ENCODE measurements around the gene PNMA1.

Gene PNMA1

DNA sequence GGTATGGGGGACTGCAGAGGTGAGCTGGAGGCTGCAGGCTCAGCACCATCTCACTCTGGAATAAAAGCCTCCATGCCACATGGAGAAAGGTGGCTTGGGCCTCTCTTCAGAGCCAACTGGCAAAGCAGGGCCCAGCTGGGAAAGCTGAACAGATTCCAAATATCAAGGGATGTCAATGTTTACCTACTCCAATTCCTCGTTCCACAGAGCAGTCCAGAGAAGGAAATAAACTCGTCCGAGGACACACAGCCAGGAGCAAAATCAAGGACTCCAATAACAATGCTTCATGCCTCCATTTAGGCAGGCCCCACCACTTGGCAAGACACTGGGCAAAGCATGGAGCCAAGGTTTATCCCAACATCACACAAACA, 36.3 kb upstream of the PNMA1 start:
- no peak for DNase-seq

GRCh38 chr14:73749706-73750530, 35.7 kb upstream of the PNMA1 start:
- DNase-seq = no peak

DNA sequence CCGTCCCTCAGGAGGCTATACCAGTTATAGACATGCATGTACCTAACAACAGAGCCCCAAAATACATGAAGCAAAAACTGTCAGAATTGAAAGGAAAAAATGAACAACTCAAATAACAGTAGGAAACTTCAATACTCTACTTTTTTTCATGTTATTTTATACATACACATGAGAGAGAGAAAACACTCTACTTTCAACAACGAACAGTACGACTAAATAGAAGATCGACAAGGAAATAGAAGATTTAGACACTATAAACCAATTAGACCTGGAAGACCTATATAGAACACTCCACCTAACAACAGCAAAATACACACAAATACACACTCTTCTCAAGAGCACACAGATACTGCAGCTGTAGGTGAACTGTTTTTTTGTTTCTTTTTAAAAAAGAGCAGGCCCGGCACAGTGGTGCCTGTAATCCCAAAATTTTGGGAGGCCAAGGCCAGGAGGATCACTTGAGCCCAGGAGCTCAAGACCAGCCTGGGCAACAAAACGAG, 34.7 kb upstream of the PNMA1 start:
- no peak for DNase-seq

DNA sequence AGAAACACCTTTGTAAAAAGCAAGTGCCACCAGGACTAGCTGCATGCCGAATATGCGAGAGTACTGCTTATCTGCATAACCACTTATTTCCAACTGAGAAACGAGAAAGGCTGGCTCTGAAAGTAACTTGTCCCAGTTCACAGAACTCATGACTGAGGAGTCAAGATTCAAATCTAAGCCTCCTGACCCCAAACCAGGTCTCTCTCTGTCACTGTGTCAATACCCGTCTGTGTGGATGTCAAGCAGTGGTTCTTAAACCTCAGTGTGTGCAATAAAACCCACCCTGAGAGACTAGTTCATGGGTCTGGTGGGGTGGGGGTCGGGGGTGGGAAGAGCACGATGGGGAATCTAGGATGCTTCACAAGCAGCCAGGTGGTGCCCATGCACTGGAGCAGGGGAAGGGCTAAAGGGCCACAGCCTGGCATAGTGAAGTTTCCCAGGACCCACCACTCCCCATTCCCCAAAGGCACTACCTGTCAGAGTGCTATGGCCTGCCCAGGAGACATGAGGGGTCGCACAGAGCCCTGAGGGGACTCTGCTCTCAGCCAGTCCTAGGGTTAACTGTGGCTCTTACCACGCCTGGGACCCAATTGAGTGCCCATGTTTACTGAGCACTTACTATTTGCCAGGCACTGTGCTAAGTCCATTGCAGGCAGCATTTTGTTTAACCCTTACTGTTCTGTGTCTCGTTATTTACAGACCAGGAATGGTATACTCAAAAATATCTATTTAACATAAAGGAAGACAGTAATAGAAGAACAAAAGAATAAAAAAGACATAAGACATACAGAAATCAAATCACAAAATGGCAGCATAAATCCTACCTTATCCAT, 33.4 kb upstream of the PNMA1 start:
- no peak for DNase-seq

DNA sequence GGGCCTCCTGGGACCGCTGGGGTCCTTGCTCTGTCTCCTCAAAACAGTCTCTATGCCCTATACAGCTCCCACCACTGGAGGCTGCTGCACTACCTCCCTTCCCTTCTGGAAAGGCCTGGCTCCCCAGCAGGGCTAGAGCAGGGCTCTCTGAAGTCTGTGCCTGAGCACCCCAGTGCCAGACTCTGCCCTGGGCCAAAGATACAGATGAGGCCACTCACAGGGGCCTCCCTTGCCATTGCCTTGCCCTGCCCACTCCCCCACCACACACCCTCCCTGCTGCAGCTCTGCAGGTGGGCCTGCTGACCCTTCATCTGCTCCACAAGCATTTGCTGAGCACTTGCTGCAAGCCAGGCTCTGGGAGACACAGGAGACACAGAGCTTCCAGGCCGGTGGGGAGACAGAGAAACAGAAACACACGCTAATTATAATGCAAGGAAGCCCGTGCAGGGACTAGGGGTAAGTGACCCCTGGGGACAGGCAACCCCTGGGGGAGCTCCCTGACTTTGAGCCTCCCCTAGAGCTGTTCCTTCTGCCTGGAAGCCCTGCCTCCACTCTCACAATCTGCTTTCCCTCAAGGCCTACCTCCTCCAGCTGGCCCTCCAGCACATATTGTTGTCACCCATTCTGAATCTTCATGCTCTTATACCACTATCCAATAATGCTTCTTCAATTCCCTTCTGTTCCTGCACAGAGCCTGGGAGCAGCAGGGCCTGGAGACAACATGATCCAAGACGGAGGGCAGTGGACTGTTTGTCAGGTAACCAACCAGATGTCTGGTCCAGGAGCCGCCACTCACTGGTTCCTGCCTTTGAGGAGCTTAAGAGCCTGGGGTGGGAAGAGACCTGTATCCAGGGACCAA, 32.6 kb upstream of the PNMA1 start:
- DNase-seq = no peak

DNA sequence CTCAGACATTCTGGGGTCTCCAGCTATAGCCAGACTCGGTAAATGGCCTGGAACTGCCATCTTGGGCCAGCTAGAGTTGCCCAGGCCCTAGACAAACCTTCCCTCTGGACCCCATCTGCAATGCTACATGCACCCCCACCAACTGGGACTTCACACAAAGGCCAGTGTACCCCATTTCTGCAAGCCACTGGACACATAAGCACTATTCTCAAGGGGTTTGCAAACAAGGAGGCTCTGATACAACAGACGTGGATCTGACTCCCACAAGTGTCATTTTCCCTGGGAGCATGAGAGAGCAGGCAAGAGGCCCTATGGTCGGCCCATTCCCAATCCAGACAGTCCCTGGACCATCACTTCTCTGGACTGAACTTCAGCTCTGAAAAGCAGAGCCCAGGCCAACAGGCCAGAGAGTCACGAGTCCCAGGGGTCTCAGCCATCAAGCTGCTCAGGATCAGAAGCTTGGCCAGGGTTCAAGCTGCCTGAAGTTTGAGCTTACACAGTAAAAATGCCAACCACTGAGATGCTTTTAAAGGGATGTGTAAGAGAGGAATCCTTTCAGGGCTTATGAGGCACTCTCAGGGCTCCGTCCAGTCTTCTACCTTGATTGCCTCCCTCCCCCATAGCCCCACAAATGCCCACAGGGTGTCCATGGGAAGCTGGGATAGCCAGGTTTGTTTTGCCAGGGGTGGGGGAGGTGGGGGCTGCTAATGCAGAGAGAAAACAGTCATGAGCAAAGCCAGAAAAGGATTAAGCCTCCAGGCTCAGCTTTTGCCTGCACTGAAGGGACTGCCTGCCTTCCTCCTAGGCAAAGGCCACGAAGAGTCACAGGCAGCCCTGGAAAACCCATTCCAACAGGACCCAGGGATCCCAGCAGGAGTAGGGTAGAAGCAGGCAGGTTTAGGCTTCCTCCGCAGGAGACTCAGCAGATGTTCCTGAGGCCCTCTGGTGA, 31.7 kb upstream of the PNMA1 start:
- no peak for DNase-seq

DNA sequence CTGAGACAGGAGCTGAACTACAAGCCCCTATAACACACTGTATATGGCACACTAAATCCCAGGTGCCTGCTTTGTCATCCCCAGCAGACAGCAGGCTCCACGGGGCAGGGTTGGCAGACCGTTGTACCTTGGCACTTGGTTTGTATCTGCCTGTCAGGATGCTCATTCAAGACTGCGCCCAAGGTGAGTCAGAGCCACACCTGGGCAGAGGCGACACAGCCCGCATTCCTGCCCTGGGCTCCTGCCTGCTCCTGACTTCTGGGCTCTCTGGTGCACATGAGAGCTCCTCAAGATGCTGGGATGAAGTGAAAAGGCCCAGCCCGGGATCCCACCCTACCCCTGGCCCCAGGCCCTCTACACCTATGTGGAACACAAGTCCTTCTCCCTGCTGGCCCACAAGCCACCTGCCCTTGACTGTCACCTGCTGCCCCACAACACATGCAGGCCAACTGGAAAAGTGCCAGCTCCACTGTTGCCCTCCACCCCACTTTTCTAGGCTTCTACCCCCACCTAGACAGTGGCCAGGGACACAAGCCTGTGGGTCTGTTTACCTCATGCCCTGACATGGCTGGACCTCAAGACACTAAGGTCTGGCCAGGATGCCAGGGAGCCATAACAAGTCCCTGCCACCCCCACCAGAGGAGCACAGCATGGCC, 30.8 kb upstream of the PNMA1 start:
- peak; percentile 16 for DNase-seq

DNA sequence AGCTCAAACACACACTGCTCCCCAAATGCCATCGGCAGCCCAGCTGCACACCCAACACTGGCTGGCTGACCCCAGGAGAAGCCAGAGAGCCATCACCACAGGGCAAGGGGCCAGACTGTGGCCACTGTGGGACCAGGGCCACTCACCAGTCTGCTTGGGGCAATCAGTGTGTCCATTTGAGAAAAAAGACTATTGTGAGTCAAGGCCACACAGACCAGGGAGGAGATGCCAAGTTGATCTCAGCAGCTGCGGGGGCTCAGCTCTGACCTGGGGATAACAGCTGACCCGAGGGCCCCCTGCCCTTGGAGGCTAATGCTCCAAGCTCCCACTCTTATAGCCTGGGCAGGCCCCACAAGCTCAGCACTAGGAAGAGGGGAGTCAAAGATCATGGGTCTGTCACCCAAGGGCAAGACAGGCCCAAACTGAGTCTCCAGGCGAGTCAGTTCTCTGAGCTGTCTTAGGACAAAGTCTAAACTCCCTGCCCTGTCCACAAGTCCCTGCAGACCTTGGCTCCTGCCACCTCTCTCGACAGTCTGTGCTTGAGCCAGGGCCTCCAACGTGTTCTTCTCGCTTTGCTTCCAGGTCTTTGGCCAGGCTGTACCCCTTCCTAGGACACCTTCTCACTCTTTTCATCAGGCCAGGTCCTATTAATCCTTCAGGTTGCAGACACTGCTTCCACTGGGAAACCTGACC, 30.1 kb upstream of the PNMA1 start:
- no peak for DNase-seq

GRCh38 chr14:73743431-73743931, 29.3 kb upstream of the PNMA1 start:
- DNase-seq = no peak

DNA sequence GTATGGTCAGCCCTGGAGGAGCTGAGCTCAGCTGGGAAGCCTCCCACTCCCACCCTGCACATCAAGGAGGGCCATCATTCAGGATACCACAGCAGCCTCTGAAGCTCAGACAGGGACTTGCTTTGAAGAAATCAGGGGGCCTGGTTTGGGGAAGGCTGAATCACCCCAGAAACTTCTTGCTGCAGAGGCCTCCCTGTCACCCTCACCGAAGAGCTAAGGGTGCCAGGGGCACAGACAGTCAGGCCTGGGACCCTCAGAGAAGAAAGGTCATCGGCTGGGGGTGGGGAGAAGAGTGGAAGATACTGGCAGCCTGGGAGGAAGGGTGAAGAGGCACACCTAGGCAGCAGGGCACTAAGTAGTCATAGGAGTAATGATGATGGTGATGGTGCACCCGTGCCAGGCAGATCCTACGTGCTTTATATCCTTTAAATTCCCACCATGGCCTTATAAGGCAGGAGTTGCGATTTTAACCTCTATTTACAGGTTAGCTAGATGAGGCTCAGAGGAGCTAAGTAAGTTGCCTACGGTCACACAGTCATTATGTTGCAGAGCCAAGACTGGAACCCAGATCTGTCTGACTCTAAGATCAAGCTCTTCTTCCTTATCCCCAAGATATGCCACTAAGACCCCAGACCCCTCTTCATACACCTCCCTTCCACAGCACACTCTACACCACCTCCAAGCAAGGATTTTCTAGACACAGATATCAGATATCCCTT, 28.5 kb upstream of the PNMA1 start:
- no peak for DNase-seq

- no peak for DNase-seq
Measured at GRCh38 chr14:73741876-73742519, 27.8 kb upstream of the PNMA1 start.

- DNase-seq = no peak
Measured at GRCh38 chr14:73741386-73741875, 27.2 kb upstream of the PNMA1 start.

DNA sequence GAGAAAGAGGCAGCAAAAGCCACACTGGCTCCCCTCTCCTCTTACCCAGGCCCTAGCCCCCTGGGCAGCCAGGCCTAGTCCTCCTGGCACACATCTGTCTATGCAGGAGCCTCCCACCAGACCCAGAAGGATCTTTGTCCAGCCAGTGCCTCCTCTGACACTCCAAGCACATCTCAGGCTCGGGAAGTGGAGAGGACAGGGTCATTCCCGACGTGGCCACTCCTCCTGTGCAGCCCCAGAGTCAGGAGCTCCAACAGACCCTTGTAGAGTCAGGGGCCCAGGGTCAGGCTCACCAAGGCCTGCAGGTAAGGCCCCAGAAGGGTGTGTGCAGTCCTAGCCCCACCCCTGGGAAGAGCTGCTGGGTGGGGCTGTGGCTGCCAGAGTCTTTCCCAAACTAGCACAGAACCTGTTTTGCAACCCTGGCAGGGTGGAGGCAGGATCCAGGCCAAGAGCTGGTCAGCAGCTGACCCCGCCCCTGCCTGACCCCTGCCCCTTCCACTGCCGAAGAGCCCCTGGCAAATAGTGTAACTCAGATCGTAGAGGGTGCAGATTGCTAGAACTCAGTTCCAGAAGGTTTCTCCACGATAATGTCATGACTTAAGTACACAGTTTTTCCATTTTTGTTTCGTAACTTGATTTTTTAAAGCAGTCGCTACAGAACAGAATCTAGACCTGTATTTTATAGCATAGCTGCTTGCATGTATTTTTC, 26.6 kb upstream of the PNMA1 start:
- DNase-seq = peak; percentile 43

DNA sequence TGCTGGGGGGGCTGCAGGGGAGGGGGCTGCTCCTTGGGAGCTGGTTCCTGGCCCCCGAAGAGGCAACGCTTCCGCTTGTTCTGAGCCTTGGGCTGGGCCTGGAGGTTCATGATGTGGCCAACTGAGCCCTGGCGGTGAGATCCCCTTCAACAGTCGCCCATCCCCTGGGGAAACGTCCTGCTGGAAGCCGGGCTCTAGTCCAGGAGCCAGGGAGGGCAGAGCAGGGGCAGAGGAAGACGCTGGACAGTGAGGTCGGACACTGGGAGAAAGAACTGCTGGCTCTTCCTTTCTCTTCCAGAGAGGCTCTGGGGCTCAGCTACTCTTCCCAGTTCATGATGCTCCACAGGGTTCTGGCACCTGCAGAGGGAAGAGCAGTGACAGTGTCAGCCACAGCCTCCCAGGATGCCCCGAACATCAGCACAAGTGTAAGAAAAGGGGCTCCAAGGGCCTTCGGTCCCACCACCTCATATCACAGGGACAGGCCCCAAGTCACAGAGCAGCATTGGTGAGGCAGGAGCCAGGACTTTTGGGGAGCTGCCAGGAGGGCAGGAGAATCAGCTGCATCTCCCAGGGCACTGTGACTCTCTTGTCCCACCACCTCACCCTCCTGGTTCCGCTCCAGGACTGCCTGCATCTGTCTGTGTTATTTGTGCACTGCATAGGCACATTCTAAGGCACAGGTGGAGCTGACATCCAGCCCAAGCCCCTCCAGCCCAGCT, 25.9 kb upstream of the PNMA1 start:
- no peak for DNase-seq

GRCh38 chr14:73739174-73739898, 25.2 kb upstream of the PNMA1 start:
- DNase-seq = no peak

DNA sequence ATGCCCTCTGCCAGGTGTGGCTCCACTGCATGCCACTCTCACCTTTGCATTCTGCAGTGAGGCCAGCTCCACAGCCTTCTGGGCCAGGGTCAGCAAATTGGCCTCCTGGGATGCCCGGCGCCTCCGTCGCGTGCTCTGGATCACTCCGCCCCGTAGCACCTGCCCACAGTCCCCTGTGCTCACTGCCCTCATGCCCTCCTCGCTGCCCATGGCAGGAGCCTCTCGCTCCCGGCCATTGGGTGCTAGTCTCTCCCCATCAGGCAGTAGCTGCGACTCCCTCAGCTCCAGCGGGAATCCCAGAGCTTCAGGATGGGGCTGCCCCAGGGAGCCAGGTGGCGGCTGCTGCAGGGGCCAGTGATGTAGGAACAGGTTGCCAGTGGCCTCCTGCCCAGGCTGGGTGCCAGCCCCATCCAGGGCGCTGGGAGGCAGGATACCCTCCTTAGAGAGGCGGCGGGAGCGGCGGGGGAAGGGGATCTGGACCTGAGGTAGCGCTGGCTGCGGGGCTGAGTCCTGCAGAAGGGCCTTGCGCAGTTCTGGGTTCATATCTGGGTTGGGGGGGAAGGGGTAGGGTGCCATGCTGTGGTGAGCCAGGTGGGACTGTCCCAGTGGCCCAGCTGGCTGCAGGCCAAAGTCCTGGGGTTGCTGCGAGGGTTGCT, 24.5 kb upstream of the PNMA1 start:
- no peak for DNase-seq

Data from DMS53 (cell line).